Measurements from ENCODE around the gene VDR.

The VDR gene

GRCh38 chr12:47889040-47889439, 15.8 kb downstream of the VDR start:
- no peak for DNase-seq

GRCh38 chr12:47888153-47888819, 16.5 kb downstream of the VDR start:
- DNase-seq = no peak

- DNase-seq = no peak
Measured at GRCh38 chr12:47887529-47887928, 17.3 kb downstream of the VDR start.

- no peak for DNase-seq
Measured at GRCh38 chr12:47886510-47887240, 18.1 kb downstream of the VDR start.

- no peak for DNase-seq
Measured at GRCh38 chr12:47885566-47885965, 19.2 kb downstream of the VDR start.

GRCh38 chr12:47885012-47885501, 19.7 kb downstream of the VDR start:
- no peak for DNase-seq

- no peak for DNase-seq
Measured at GRCh38 chr12:47884501-47884900, 20.3 kb downstream of the VDR start.

- no peak for DNase-seq
Measured at GRCh38 chr12:47883663-47884195, 21.1 kb downstream of the VDR start.

- no peak for DNase-seq
Measured at GRCh38 chr12:47882781-47883546, 21.8 kb downstream of the VDR start.

GRCh38 chr12:47881826-47882427, 22.9 kb downstream of the VDR start:
- no peak for DNase-seq

GRCh38 chr12:47881051-47881450, 23.7 kb downstream of the VDR start:
- no peak for DNase-seq

GRCh38 chr12:47878918-47879481, 25.8 kb downstream of the VDR start:
- DNase-seq = no peak

- no peak for DNase-seq
Measured at GRCh38 chr12:47878293-47878917, 26.4 kb downstream of the VDR start.

GRCh38 chr12:47877081-47877480, 27.7 kb downstream of the VDR start:
- no peak for DNase-seq

GRCh38 chr12:47876440-47876960, 28.3 kb downstream of the VDR start:
- no peak for DNase-seq

- no peak for DNase-seq
Measured at GRCh38 chr12:47875746-47876439, 28.9 kb downstream of the VDR start.

- DNase-seq = no peak
Measured at GRCh38 chr12:47874316-47874715, 30.5 kb downstream of the VDR start.

GRCh38 chr12:47870175-47870781, 34.5 kb downstream of the VDR start:
- no peak for DNase-seq

- no peak for DNase-seq
Measured at GRCh38 chr12:47868552-47869031, 36.2 kb downstream of the VDR start.

- no peak for DNase-seq
Measured at GRCh38 chr12:47868041-47868440, 36.8 kb downstream of the VDR start.

GRCh38 chr12:47867495-47867941, 37.3 kb downstream of the VDR start:
- no peak for DNase-seq

Measured in NCI-H1105 (cell line).